WTC11 (cell line): ENCODE data around the gene CBX1. TPM values are rescaled to one million over a fixed set of nuclear protein-coding genes. Genes with fewer than 3 reads are reported as not detected.

ENCODE experiments used
- ATAC-seq: fragments of 200-7000 bp; cut with Tn5 transposase; 2 replicates; pipeline ENCODE4 v1.10.0; 2021; ENCODE audit warnings: mild to moderate bottlenecking, moderate library complexity
- CTCF ChIA-PET: fragments of 300-600 bp; sonication (Branson Sonifier 250); formaldehyde crosslinking; loops from one replicate; lab custom pipeline; 2021; ENCODE audit warnings: antibody characterized with exemption; lab: Charles Lee
- POLR2A ChIA-PET: fragments of 350-600 bp; sonication (Branson Sonifier 250); formaldehyde crosslinking; loops from one replicate; lab custom pipeline; 2021; ENCODE audit warnings: antibody characterized with exemption; lab: Charles Lee
- DNase-seq: peaks from one replicate; pipeline ENCODE4 v3.0.0; 2021; ENCODE audit warnings: low spot score
- H3K27ac Mint-ChIP-seq: 2 replicates; pipeline ENCODE4 v1.8.0; 2021; ENCODE audit warnings: mixed read lengths
- H3K27me3 Mint-ChIP-seq: 2 replicates; pipeline ENCODE4 v1.8.0; 2021; ENCODE audit warnings: low read depth, mild to moderate bottlenecking, moderate library complexity, mixed read lengths
- H3K36me3 Mint-ChIP-seq: 2 replicates; pipeline ENCODE4 v1.8.0; 2021; ENCODE audit warnings: mixed read lengths
- H3K4me1 Mint-ChIP-seq: 2 replicates; pipeline ENCODE4 v1.8.0; 2022; ENCODE audit warnings: mixed read lengths
- H3K4me3 Mint-ChIP-seq: 2 replicates; pipeline ENCODE4 v1.8.0; 2021; ENCODE audit warnings: mild to moderate bottlenecking, moderate library complexity, mixed read lengths
- H3K9me3 Mint-ChIP-seq: 2 replicates; pipeline ENCODE4 v1.8.0; 2021; ENCODE audit warnings: mixed read lengths
- CBFB ChIP-seq: sonication (generic); formaldehyde crosslinking; IDR thresholded peaks from 2 replicates; pipeline ENCODE4 v1.8.1; 2022; ENCODE audit warnings: mild to moderate bottlenecking, low read depth, missing genetic modification reagents
- ELF4 ChIP-seq: sonication (generic); formaldehyde crosslinking; IDR thresholded peaks from 2 replicates; pipeline ENCODE4 v1.8.1; 2022; ENCODE audit warnings: low read depth, mild to moderate bottlenecking, moderate library complexity, missing genetic modification reagents
- EMX1 ChIP-seq: fragments of 250-450 bp; sonication (Bioruptor Pico); IDR thresholded peaks from 2 replicates; pipeline ENCODE4 v1.8.0; 2021; ENCODE audit warnings: mild to moderate bottlenecking
- ESRRA ChIP-seq: sonication (generic); formaldehyde crosslinking; IDR thresholded peaks from 2 replicates; pipeline ENCODE4 v1.8.1; 2022; ENCODE audit warnings: mild to moderate bottlenecking, missing genetic modification reagents, borderline replicate concordance
- FOXP1 ChIP-seq: sonication (generic); formaldehyde crosslinking; IDR thresholded peaks from 2 replicates; pipeline ENCODE4 v1.8.0; 2022; ENCODE audit warnings: missing genetic modification reagents, mild to moderate bottlenecking, moderate library complexity, borderline replicate concordance
- FOXP4 ChIP-seq: sonication (generic); formaldehyde crosslinking; IDR thresholded peaks from 2 replicates; pipeline ENCODE4 v1.8.0; 2022; ENCODE audit warnings: mild to moderate bottlenecking, missing genetic modification reagents
- GTF2I ChIP-seq: fragments of 250-450 bp; sonication (Bioruptor Pico); conservative IDR thresholded peaks from 2 replicates; pipeline ENCODE4 v1.4.0; 2021; ENCODE audit warnings: mild to moderate bottlenecking
- JAZF1 ChIP-seq: fragments of 250-450 bp; sonication (Bioruptor Pico); IDR thresholded peaks from 2 replicates; pipeline ENCODE4 v1.9.0; 2021; ENCODE audit warnings: moderate library complexity, mild to moderate bottlenecking, inconsistent platforms
- MLX ChIP-seq: sonication (generic); formaldehyde crosslinking; IDR thresholded peaks from 2 replicates; pipeline ENCODE4 v1.8.1; 2023; ENCODE audit warnings: mild to moderate bottlenecking, missing genetic modification reagents, moderate library complexity
- NFE2L1 ChIP-seq: sonication (generic); formaldehyde crosslinking; IDR thresholded peaks from 2 replicates; pipeline ENCODE4 v1.8.1; 2023; ENCODE audit warnings: missing genetic modification reagents
- NFYB ChIP-seq: sonication (generic); formaldehyde crosslinking; conservative IDR thresholded peaks from 2 replicates; pipeline ENCODE4 v1.8.0; 2022; ENCODE audit warnings: low read depth, missing genetic modification reagents
- NR1H2 ChIP-seq: sonication (generic); formaldehyde crosslinking; IDR thresholded peaks from 2 replicates; pipeline ENCODE4 v1.9.0; 2021; ENCODE audit warnings: mild to moderate bottlenecking, moderate library complexity, missing genetic modification reagents
- NR3C1 ChIP-seq: sonication (generic); formaldehyde crosslinking; conservative IDR thresholded peaks from 2 replicates; pipeline ENCODE4 v1.8.1; 2023; ENCODE audit warnings: low read depth, mild to moderate bottlenecking, missing genetic modification reagents
- TEAD1 ChIP-seq: sonication (generic); formaldehyde crosslinking; IDR thresholded peaks from 2 replicates; pipeline ENCODE4 v1.8.0; 2022; ENCODE audit warnings: mild to moderate bottlenecking, missing genetic modification reagents
- TEAD4 ChIP-seq: sonication (generic); formaldehyde crosslinking; IDR thresholded peaks from 2 replicates; pipeline ENCODE4 v1.8.0; 2022; ENCODE audit warnings: mild to moderate bottlenecking, missing genetic modification reagents
- TP53 ChIP-seq: sonication (generic); formaldehyde crosslinking; IDR thresholded peaks from 2 replicates; pipeline ENCODE4 v1.8.1; 2023; ENCODE audit warnings: mild to moderate bottlenecking, missing genetic modification reagents
- ZBTB21 ChIP-seq: sonication (generic); formaldehyde crosslinking; IDR thresholded peaks from 2 replicates; pipeline ENCODE4 v1.8.1; 2023; ENCODE audit warnings: mild to moderate bottlenecking, missing genetic modification reagents, borderline replicate concordance
- ZNF121 ChIP-seq: sonication (generic); formaldehyde crosslinking; IDR thresholded peaks from 2 replicates; pipeline ENCODE4 v1.8.0; 2023; ENCODE audit warnings: missing genetic modification reagents
- ZNF281 ChIP-seq: sonication (generic); formaldehyde crosslinking; IDR thresholded peaks from 2 replicates; pipeline ENCODE4 v1.8.0; 2023; ENCODE audit warnings: mild to moderate bottlenecking, missing genetic modification reagents
- total RNA-seq: library from RNA; stranded (reverse); gene quantifications from 3 replicates; pipeline ENCODE4 v1.2.3, GENCODE V29; 2021

The CBX1 gene
- total RNA-seq, 1 experiment from 2014 or later: 162 TPM

GRCh38 chr17:48047741-48048383, 53.4 kb downstream of the CBX1 start, which contains the start of gene NFE2L1 (continued):
- TF ChIP-seq NR1H2 (CRISPR knock-in tag): no peak

GRCh38 chr17:48047113-48047740, 54.1 kb downstream of the CBX1 start:
- ChIA-PET CTCF (interaction anchor here (0.7 to 10.4 kb wide), 7 partner anchors 9 to 204 kb away, joined by 4 to 108 read pairs (median 4); partner anchors contain the start of gene CDK5RAP3), POLR2A (interaction anchor here (0.9 to 3.5 kb wide), 6 partner anchors 8 to 152 kb away, joined by 3 to 32 read pairs (median 4); partner anchors contain the start of gene SP2)
- no peak for ATAC-seq
- peak overlapping the region; percentile 100 for H3K27ac Mint-ChIP-seq
- no peak for DNase-seq
- H3K4me3 Mint-ChIP-seq: peak overlapping the region; percentile 93
- H3K27me3 Mint-ChIP-seq: no peaks in the 10 kb centered on the region
- no peaks in the 10 kb centered on the region for H3K9me3 Mint-ChIP-seq
- TF ChIP-seq ZNF121 (CRISPR knock-in tag) (no peak), EMX1 (CRISPR knock-in tag) (0 out of 2 replicates have a peak, but pooled peaks have one; percentile 65), NFE2L1 (CRISPR knock-in tag) (no peak), MLX (0 out of 2 replicates have a peak, but pooled peaks have one; percentile 56), ESRRA (CRISPR knock-in tag) (0 out of 2 replicates have a peak, but pooled peaks have one; percentile 4), CBFB (CRISPR knock-in tag) (0 out of 2 replicates have a peak, but pooled peaks have one; percentile 48), TEAD4 (CRISPR knock-in tag) (no peak), TP53 (peak; percentile 84; the same call in 1 of the 2 replicates), JAZF1 (no peak), ELF4 (CRISPR knock-in tag) (no peak), FOXP1 (no peak; the same call in 1 of the 2 replicates), ZBTB21 (CRISPR knock-in tag) (no peak)
- TF ChIP-seq, all 79 proteins: peak for 5
- Mint-ChIP-seq H3K4me1 (peaks cover 49% of the 10 kb centered on the region), H3K36me3 (peaks cover 18% of the 10 kb centered on the region)

GRCh38 chr17:48046296-48046695, 55.0 kb downstream of the CBX1 start:
- Mint-ChIP-seq H3K9me3 (no peaks in the 10 kb centered on the region), H3K4me3 (peak overlapping the region; percentile 93), H3K4me1 (peaks cover 40% of the 10 kb centered on the region), H3K27ac (peak overlapping the region; percentile 100), H3K27me3 (no peaks in the 10 kb centered on the region), H3K36me3 (peaks cover 10% of the 10 kb centered on the region)
- POLR2A ChIA-PET: interaction anchor here (1.4 to 3.1 kb wide), 2 partner anchors 9 to 12 kb away, joined by 3 to 17 read pairs; no protein-coding TSS in a partner anchor
- TF ChIP-seq EMX1 (CRISPR knock-in tag) (no peak), NR3C1 (CRISPR knock-in tag) (no peak), NFYB (CRISPR knock-in tag) (no peak), TEAD1 (CRISPR knock-in tag) (no peak), ZNF281 (CRISPR knock-in tag) (no peak), ZNF121 (CRISPR knock-in tag) (peak; percentile 92), FOXP4 (no peak), GTF2I (CRISPR knock-in tag) (0 out of 2 replicates have a peak, but pooled peaks have one; percentile 34)
- ATAC-seq (no peak), DNase-seq (no peak)
- CTCF ChIA-PET: interaction anchor here (10.4 kb wide), 1 partner anchor 20 kb away, joined by 108 read pairs; no protein-coding TSS in a partner anchor
